Cardiac muscle cell (in vitro differentiated cells and primary cell): ENCODE data around the gene BFAR. TPM values are rescaled to one million over a fixed set of nuclear protein-coding genes. Genes with fewer than 3 reads are reported as not detected.

ENCODE experiments used
- DNase-seq, 2 donors: peaks; one replicate each; pipeline versions ENCODE4 v3.0.0 to v3.0.0-alpha.2; 2010 to 2017; ENCODE audit warnings: low read depth in 1 of 2, low spot score in 1 of 2
- H3K27ac ChIP-seq: fragments of 200-600 bp; sonication (generic); 2 replicates; pipeline ENCODE4 v1.5.1; 2016
- H3K27me3 ChIP-seq: fragments of 200-600 bp; sonication (generic); 2 replicates; pipeline ENCODE4 v1.6.0; 2016; ENCODE audit warnings: control low read depth
- H3K36me3 ChIP-seq: fragments of 200-600 bp; sonication (generic); 2 replicates; pipeline ENCODE4 v1.5.1; 2016; ENCODE audit warnings: control low read depth
- H3K4me1 ChIP-seq: fragments of 200-600 bp; sonication (generic); 2 replicates; pipeline ENCODE4 v1.8.1; 2017; ENCODE audit warnings: low read depth, mild to moderate bottlenecking, mixed run types
- H3K4me3 ChIP-seq: fragments of 200-600 bp; sonication (generic); 2 replicates; pipeline ENCODE4 v1.5.1; 2016; ENCODE audit warnings: mild to moderate bottlenecking
- H3K9me3 ChIP-seq: fragments of 200-600 bp; sonication (generic); 2 replicates; pipeline ENCODE4 v1.5.1; 2017; ENCODE audit warnings: low read depth, mild to moderate bottlenecking, control low read depth
- polyA plus RNA-seq: library from polyadenylated mRNA; unstranded; fragments of >200 nt; fragmentation: Nextera tagmentation; extraction: Ambion mirVana; gene quantifications from 2 replicates; pipeline ENCODE4 v1.2.1, GENCODE V29; 2016
- total RNA-seq: library from RNA; depleted of rRNA; stranded (reverse); fragments of >200 nt; gene quantifications from 2 replicates; pipeline ENCODE4 v1.2.3, GENCODE V29; 2016
- TF ChIP-seq, protein P1 (sequence below): IDR thresholded peaks from 2 replicates; pipeline ENCODE4 v1.5.1; 2012; ENCODE audit warnings: low read depth, mild to moderate bottlenecking, low read length

BFAR gene
- total and polyA plus RNA-seq, 2 experiments from 2014 or later: 34.4 to 34.6 TPM

DNA sequence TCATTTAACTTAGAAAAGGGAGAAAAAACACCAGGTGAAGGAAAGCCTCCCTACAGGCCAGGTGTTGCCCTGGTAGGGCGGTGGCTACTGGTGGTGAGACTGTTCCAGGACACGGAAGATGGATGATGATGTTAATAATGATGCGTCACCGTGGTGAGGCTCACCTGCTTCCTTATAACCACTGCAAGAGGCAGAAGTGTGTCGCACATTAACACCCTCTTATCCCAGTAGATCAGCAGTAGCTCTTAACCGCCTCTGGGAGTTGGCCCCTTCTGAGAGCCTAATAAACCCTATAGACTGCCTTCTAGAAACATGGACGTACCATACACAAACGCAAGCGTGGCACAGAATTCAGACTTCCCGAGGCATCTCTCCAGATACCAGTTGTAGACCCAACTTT lies 7.8 kb downstream of the BFAR start:
- no peaks in the 10 kb centered on the region for H3K27me3 ChIP-seq
- TF ChIP-seq, protein P1, sequence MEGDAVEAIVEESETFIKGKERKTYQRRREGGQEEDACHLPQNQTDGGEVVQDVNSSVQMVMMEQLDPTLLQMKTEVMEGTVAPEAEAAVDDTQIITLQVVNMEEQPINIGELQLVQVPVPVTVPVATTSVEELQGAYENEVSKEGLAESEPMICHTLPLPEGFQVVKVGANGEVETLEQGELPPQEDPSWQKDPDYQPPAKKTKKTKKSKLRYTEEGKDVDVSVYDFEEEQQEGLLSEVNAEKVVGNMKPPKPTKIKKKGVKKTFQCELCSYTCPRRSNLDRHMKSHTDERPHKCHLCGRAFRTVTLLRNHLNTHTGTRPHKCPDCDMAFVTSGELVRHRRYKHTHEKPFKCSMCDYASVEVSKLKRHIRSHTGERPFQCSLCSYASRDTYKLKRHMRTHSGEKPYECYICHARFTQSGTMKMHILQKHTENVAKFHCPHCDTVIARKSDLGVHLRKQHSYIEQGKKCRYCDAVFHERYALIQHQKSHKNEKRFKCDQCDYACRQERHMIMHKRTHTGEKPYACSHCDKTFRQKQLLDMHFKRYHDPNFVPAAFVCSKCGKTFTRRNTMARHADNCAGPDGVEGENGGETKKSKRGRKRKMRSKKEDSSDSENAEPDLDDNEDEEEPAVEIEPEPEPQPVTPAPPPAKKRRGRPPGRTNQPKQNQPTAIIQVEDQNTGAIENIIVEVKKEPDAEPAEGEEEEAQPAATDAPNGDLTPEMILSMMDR: no peak
- H3K36me3 ChIP-seq: peaks cover 12% of the 10 kb centered on the region
- no peak overlapping the region for H3K4me3 ChIP-seq
- no peak for DNase-seq
- H3K9me3 ChIP-seq: no peaks in the 10 kb centered on the region
- no peak overlapping the region for H3K27ac ChIP-seq
- peaks cover 5% of the 10 kb centered on the region for H3K4me1 ChIP-seq

DNA sequence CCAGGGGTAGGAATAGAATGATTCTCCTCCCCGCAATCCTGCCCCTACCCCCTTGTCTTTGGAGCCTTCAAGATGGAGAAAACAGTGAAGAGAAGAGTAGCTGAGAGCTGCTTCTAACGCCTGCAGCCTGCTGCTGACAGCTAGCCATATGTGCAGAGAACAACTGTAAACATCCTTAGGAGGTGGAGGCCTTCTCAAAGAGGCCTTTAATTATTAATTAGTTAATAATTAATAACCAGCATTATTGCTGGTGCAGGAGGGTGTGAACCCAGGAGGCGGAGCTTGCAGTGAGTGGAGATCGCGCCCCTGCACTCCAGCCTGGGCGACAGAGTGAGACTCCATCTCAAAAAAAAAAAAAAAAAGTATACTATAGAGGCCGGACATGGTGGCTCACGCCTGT lies 8.5 kb downstream of the BFAR start:
- no peak overlapping the region for H3K4me3 ChIP-seq
- no peaks in the 10 kb centered on the region for H3K9me3 ChIP-seq
- no peak overlapping the region for H3K27ac ChIP-seq
- H3K4me1 ChIP-seq: peaks cover 5% of the 10 kb centered on the region
- H3K36me3 ChIP-seq: peaks cover 18% of the 10 kb centered on the region
- TF ChIP-seq, protein P1: no peak
- H3K27me3 ChIP-seq: no peaks in the 10 kb centered on the region
- no peak for DNase-seq

DNA sequence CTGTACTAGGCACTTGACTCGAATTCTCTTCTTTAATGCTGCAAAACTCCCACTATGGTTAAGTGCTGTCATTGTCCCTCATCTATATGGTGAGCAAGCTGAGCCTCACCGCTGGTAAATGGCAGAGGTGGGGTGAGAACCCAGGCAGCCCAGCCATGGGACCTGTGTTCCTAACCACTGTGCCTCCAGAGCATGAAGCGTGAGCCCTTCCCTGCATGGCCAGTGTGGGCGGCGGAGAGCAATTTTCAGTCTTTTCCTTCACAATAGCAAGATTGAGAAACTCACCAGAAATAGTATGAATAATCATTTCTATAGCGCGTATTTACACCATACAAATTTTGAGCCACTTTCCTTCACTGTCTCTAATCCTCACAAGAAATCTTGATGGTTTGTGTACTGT lies 9.2 kb downstream of the BFAR start:
- H3K27me3 ChIP-seq: no peaks in the 10 kb centered on the region
- TF ChIP-seq, protein P1: no peak
- H3K4me1 ChIP-seq: peaks cover 2% of the 10 kb centered on the region
- H3K4me3 ChIP-seq: no peak overlapping the region
- DNase-seq: no peak
- peaks cover 18% of the 10 kb centered on the region for H3K36me3 ChIP-seq
- H3K9me3 ChIP-seq: no peaks in the 10 kb centered on the region
- H3K27ac ChIP-seq: no peak overlapping the region

DNA sequence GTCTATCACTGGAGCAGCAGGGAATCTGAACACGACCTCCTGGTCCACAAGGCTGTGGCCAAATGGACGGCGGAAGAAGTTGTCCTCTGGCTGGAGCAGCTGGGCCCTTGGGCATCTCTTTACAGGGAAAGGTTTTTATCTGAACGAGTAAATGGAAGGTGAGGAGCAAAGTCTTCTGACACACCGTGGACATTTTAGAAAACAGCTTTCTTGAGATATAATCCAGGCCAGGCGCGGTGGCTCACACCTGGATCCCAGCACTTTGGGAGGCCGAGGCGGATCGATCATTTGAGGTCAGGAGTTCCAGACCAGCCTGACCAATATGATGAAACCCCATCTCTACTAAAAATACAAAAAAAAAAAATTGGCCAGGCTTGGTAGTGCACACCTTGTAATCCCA lies 17.1 kb downstream of the BFAR start:
- TF ChIP-seq, protein P1: no peak
- Histone ChIP-seq H3K36me3 (peaks cover 54% of the 10 kb centered on the region), H3K27ac (no peak overlapping the region), H3K4me3 (no peak overlapping the region), H3K27me3 (no peaks in the 10 kb centered on the region), H3K9me3 (no peaks in the 10 kb centered on the region), H3K4me1 (no peaks in the 10 kb centered on the region)
- DNase-seq: no peak

DNA sequence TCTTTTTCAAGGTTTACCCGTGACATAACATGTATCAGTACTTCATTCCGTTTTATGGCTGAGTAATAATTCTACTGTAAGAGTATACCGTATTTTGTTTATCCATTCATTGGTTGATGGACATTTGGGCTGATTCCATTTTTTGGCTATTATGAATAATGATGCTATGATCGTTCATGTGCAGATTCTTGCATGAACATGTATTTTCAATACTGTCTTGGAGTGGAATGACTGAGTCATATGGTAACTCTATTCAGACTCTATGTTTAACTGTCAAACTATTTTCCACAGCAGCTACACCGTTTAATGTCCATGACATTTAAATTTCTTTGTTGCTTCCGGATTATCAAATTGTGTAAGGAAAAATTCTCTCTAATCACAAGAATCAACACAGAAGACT lies 17.9 kb downstream of the BFAR start:
- Histone ChIP-seq H3K4me3 (no peak overlapping the region), H3K27ac (no peak overlapping the region), H3K9me3 (no peaks in the 10 kb centered on the region), H3K36me3 (peaks cover 47% of the 10 kb centered on the region), H3K27me3 (no peaks in the 10 kb centered on the region), H3K4me1 (no peaks in the 10 kb centered on the region)
- no peak for DNase-seq
- TF ChIP-seq, protein P1: no peak

DNA sequence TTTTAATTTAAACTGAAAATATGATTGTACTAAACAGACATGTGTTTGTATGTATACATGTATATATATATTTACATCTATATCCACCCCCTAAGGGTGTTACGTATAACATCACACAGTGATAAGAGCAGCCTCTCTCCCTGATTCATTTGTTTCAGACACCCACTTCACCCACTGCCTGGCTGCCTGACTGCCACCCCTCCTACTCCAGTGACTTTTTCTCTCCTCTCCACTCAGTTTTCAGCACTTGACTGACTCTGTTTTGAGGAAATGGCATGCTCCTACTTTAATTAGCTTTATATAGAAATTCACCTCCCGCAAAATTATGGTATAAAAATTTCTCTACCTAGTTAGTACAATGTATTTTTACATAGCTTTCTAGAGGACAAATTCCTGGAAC lies 20.0 kb downstream of the BFAR start:
- no peak overlapping the region for H3K27ac ChIP-seq

More for the DNA sequence above, 20.0 kb downstream of the BFAR start:
- Histone ChIP-seq H3K36me3 (peaks cover 44% of the 10 kb centered on the region), H3K4me1 (no peaks in the 10 kb centered on the region), H3K27me3 (no peaks in the 10 kb centered on the region), H3K4me3 (no peak overlapping the region), H3K9me3 (no peaks in the 10 kb centered on the region)
- no peak for DNase-seq
- TF ChIP-seq, protein P1: no peak
